Panc1 (cell line): ENCODE measurements around the gene GRIA2. TPM values are rescaled to one million over a fixed set of nuclear protein-coding genes. Genes with fewer than 3 reads are reported as not detected.
"Not testable (repeated sequence)": the region's sequence is repeated elsewhere in the genome, so short reads cannot be mapped to it uniquely, and the experiment has no call there.

ENCODE experiments used
- ATAC-seq: fragments of 200-7000 bp; cut with Tn5 transposase; 2 replicates; pipeline ENCODE4 v1.9.1; 2020; ENCODE audit warnings: mild to moderate bottlenecking, moderate library complexity
- Bru-seq: library from RNA; stranded (reverse); fragments of 400-500 nt; gene quantifications from one replicate; lab custom pipeline; 2021; lab: Mats Ljungman, UMichigan
- BruChase-seq, 2 experiments: library from RNA; stranded (reverse); fragments of 400-500 nt; gene quantifications; one replicate each; lab custom pipeline; 2021; lab: Mats Ljungman, UMichigan
- BruUV-seq: library from RNA; stranded (reverse); fragments of 400-500 nt; replicated peaks from 2 replicates; lab custom pipeline; 2021; lab: Mats Ljungman, UMichigan
- CTCF ChIA-PET: fragments of 300-600 bp; sonication (Branson Sonifier 250); formaldehyde crosslinking; loops from one replicate; lab custom pipeline; 2022; ENCODE audit warnings: antibody characterized with exemption; lab: Charles Lee
- POLR2A ChIA-PET: fragments of 300-600 bp; sonication (Branson Sonifier 250); formaldehyde crosslinking; loops from one replicate; lab custom pipeline; 2022; ENCODE audit warnings: antibody characterized with exemption; lab: Charles Lee
- DNase-seq: peaks from one replicate; pipeline ENCODE4 v3.0.0-alpha.2; 2010; ENCODE audit warnings: low read depth, low spot score
- H3K27ac ChIP-seq: 2 replicates; pipeline ENCODE4 v1.5.1; 2011; ENCODE audit warnings: mild to moderate bottlenecking, low read length, inconsistent platforms
- H3K27me3 ChIP-seq: fragments of 200-500 bp; sonication (Bioruptor generic); 2 replicates; pipeline ENCODE4 v1.6.0; 2014; ENCODE audit warnings: low read length, inconsistent platforms; ENCODE audit not compliant: control insufficient read depth, insufficient read depth
- H3K36me3 ChIP-seq: fragments of 200-500 bp; sonication (Bioruptor generic); 2 replicates; pipeline ENCODE4 v1.5.1; 2014; ENCODE audit warnings: inconsistent platforms, mild to moderate bottlenecking, low read length, moderate library complexity; ENCODE audit not compliant: control insufficient read depth, insufficient read depth
- H3K4me1 ChIP-seq: 2 replicates; pipeline ENCODE4 v1.5.1; 2011; ENCODE audit warnings: inconsistent platforms, mild to moderate bottlenecking, low read length, moderate library complexity; ENCODE audit not compliant: control insufficient read depth, insufficient read depth
- H3K4me3 ChIP-seq, 2 experiments: 2 replicates each; pipeline ENCODE4 v1.5.1; 2011 to 2012; ENCODE audit warnings: low read depth in 2 of 2, low read length in 2 of 2, mild to moderate bottlenecking in 2 of 2, inconsistent platforms in 1 of 2, moderate library complexity in 1 of 2
- H3K9me3 ChIP-seq: fragments of 200-500 bp; sonication (Bioruptor generic); 2 replicates; pipeline ENCODE4 v1.5.1; 2014; ENCODE audit warnings: low read depth, mild to moderate bottlenecking, inconsistent platforms, low read length, moderate library complexity; ENCODE audit not compliant: control insufficient read depth, insufficient read depth
- CTCF ChIP-seq: fragments of 450-650 bp; IDR thresholded peaks from 2 replicates; pipeline ENCODE4 v1.5.1; 2017; ENCODE audit warnings: mild to moderate bottlenecking
- REST ChIP-seq, 2 experiments: IDR thresholded peaks; 2 replicates each; pipeline ENCODE4 v1.6.1; 2011 to 2012; ENCODE audit warnings: low read depth in 2 of 2, control low read depth in 1 of 2, low read length in 1 of 2, mild to moderate bottlenecking in 1 of 2, moderate library complexity in 1 of 2; ENCODE audit not compliant: insufficient read depth in 1 of 2
- TCF7L2 ChIP-seq: IDR thresholded peaks from 2 replicates; pipeline ENCODE4 v1.6.1; 2011; ENCODE audit warnings: mild to moderate bottlenecking, low read depth, low read length, inconsistent platforms
- in situ Hi-C: cut with HindIII; loops from 2 replicates; pipeline ENCODE4 v1.10.0; 2016; ENCODE audit warnings: low sequenced_read_pairs, low pct_unique_long_range_greater_than_20kb
- intact Hi-C: fragments of 100-400 bp; cut with micrococcal nuclease; formaldehyde crosslinking; loops from one replicate; pipeline ENCODE4 v1.10.0; 2022; ENCODE audit not compliant: unreplicated experiment
- long read RNA-seq: library from polyadenylated mRNA; unstranded; transcript quantifications from one replicate; pipeline ENCODE4 v2.0.0, GENCODE V29; 2021; ENCODE audit not compliant: unreplicated experiment
- polyA plus RNA-seq: library from polyadenylated mRNA; unstranded; fragments of >200 nt; gene quantifications from one replicate; pipeline ENCODE4 v1.2.1, GENCODE V29; 2012; ENCODE audit warnings: missing spikeins; ENCODE audit not compliant: insufficient read length
- total RNA-seq: library from RNA; stranded (reverse); gene quantifications from one replicate; pipeline ENCODE4 v1.2.1, GENCODE V29; 2021; ENCODE audit not compliant: unreplicated experiment

GRIA2 gene
- total RNA-seq, result not detected
- polyA plus RNA-seq, result not detected
- Bru-seq, nascent RNA, result percentile 1 among the genes with signal in this experiment
- BruChase-seq, experiment 1, labeled RNA remaining after a 2-hour chase, result percentile 3 among the genes with signal in this experiment
- percentile 3 among the genes with signal in this experiment for BruChase-seq, experiment 2, labeled RNA remaining after a 6-hour chase
- long read RNA-seq, result 0 reads

- ATAC-seq (no peak), DNase-seq (no peak)
- in situ Hi-C loops, result no loop called here
- Histone ChIP-seq H3K27ac (no peak within 1 kb of the TSS), H3K36me3 (no peaks in the 10 kb centered on the region), H3K4me3 (no peak within 1 kb of the TSS; a peak in 1 of 4 replicates), H3K9me3 (no peaks in the 10 kb centered on the region), H3K27me3 (no peaks in the 10 kb centered on the region), H3K4me1 (no peaks in the 10 kb centered on the region)
- BruUV-seq, result no TSS peak
- CTCF ChIA-PET, result no interaction called here
- peak; percentile 74 to 83 for TF ChIP-seq REST (IDR thresholded peaks at IDR 0.05; ENCODE audit: insufficient read depth in 1 of 2, low read depth in 2 of 2, low read length in 1 of 2)
- TF ChIP-seq TCF7L2, result no peak
- POLR2A ChIA-PET, result no interaction called here
- intact Hi-C loops, result no loop called here
These were observed at the start of gene GRIA2 for GRCh38 chr4:157220371-157220881. TSS of gene GRIA2 (plus strand) at chr4:157220728. CDS start at chr4:157221043, 315 bp downstream.

DNA sequence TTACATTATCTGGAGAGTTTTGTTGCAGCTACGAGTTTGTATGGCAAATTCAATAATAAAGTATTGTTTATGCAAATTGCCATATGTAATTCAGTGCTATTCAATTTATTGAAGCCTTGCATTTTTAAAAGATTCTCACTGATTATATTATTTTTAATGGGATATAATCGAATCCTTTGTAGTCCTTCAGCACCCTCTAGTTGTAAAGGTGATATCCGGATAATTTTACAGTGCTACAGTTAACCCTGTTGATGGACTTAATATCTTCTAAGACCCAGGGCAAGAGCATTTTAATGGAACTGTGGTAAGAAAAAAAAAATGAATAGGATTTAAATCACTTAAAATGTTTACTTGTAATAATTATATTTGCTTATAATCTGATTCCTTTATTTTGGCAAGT lies 48.5 kb upstream of the GRIA2 start:
- intact Hi-C loops, result no loop called here
- no TSS peak for BruUV-seq
- POLR2A ChIA-PET, result no interaction called here
- Histone ChIP-seq H3K36me3 (no peaks in the 10 kb centered on the region), H3K27me3 (no peaks in the 10 kb centered on the region), H3K4me1 (no peaks in the 10 kb centered on the region), H3K27ac (no peak overlapping the region), H3K4me3 (no peak overlapping the region), H3K9me3 (no peaks in the 10 kb centered on the region)
- peak; percentile 26; the same call in 1 of the 2 replicates for TF ChIP-seq CTCF
- no peak for TF ChIP-seq TCF7L2
- DNase-seq, result no peak
- no peak for ATAC-seq
- in situ Hi-C loops, result no loop called here
- CTCF ChIA-PET, result no interaction called here

GRCh38 chr4:157180268-157180667 lies 40.3 kb upstream of the GRIA2 start:
- H3K27ac ChIP-seq, H3K27me3 ChIP-seq, H3K4me1 ChIP-seq, H3K9me3 ChIP-seq, BruUV-seq, in situ Hi-C loops, intact Hi-C loops, ATAC-seq, CTCF ChIA-PET, H3K36me3 ChIP-seq, DNase-seq, POLR2A ChIA-PET: not testable (repeated sequence)
- peak overlapping the region in 1 of 2 experiments; percentile 11; a peak in 1 of 4 replicates for H3K4me3 ChIP-seq
